ENCODE data around the gene NTRK1.
A peak's percentile ranks its signal among the peaks of the same experiment; 100 is the strongest.

DNA sequence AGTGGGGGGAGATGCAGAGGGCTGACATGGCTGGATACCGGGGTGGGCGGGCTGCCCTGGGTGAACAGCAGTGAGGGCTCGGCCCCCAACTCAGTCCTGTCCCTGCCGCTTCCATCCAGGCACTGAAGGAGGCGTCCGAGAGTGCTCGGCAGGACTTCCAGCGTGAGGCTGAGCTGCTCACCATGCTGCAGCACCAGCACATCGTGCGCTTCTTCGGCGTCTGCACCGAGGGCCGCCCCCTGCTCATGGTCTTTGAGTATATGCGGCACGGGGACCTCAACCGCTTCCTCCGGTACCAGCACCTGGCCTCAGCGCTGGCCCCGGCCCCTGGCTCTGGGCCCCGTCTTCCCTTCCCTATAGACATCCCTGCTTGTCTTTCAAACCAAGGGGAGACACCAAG lies 15.6 kb downstream of the NTRK1 start:
- TF ChIP-seq, protein P1, sequence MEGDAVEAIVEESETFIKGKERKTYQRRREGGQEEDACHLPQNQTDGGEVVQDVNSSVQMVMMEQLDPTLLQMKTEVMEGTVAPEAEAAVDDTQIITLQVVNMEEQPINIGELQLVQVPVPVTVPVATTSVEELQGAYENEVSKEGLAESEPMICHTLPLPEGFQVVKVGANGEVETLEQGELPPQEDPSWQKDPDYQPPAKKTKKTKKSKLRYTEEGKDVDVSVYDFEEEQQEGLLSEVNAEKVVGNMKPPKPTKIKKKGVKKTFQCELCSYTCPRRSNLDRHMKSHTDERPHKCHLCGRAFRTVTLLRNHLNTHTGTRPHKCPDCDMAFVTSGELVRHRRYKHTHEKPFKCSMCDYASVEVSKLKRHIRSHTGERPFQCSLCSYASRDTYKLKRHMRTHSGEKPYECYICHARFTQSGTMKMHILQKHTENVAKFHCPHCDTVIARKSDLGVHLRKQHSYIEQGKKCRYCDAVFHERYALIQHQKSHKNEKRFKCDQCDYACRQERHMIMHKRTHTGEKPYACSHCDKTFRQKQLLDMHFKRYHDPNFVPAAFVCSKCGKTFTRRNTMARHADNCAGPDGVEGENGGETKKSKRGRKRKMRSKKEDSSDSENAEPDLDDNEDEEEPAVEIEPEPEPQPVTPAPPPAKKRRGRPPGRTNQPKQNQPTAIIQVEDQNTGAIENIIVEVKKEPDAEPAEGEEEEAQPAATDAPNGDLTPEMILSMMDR (conservative IDR thresholded peaks at IDR 0.05 in 1 of 2, IDR thresholded peaks at IDR 0.05 in 1 of 2; ENCODE audit: low read depth in 1 of 2, low read length in 2 of 2): peak in 1 of 2 donors; percentile 31
- no peak for TF ChIP-seq EZH2 (IDR thresholded peaks at IDR 0.05; ENCODE audit: low read length, missing control alignments)
